GM12865 (cell line): ENCODE measurements around the gene C19orf81.

Experiments used
- DNase-seq: peaks from one replicate; pipeline ENCODE4 v3.0.0; 2010; ENCODE audit warnings: low read depth
- H3K4me3 ChIP-seq: 2 replicates; pipeline ENCODE4 v1.5.1; 2011; ENCODE audit warnings: mild to moderate bottlenecking, low read depth, low read length, control low read depth
- TF ChIP-seq, protein P1 (sequence below): IDR thresholded peaks from 2 replicates; pipeline ENCODE4 v1.5.1; 2011; ENCODE audit warnings: low read length, control low read depth, low read depth, inconsistent platforms; ENCODE audit not compliant: insufficient read depth; ENCODE audit errors: missing control alignments

C19orf81 gene

DNA sequence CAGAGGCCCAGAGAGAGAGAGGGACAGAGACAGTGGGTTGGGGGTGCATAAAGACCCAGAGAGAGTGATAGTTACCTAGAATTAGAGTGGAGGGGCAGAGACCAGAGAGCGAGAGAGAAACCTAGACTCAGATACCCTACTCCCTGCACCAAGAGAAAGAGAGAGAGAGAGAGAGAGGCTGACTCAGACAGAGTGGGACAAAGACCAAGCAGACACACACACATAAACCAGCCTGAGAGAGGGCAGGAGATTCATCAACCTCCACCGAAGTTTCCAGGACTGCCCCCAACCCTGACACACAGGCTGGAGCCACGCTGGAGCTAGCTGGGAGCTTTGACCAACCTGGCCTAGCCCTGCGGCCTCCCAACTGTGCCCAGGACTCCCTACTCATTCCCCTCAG, 22.4 kb upstream of the C19orf81 start:
- DNase-seq: no peak
- H3K4me3 ChIP-seq: no peak overlapping the region
- TF ChIP-seq, protein P1, sequence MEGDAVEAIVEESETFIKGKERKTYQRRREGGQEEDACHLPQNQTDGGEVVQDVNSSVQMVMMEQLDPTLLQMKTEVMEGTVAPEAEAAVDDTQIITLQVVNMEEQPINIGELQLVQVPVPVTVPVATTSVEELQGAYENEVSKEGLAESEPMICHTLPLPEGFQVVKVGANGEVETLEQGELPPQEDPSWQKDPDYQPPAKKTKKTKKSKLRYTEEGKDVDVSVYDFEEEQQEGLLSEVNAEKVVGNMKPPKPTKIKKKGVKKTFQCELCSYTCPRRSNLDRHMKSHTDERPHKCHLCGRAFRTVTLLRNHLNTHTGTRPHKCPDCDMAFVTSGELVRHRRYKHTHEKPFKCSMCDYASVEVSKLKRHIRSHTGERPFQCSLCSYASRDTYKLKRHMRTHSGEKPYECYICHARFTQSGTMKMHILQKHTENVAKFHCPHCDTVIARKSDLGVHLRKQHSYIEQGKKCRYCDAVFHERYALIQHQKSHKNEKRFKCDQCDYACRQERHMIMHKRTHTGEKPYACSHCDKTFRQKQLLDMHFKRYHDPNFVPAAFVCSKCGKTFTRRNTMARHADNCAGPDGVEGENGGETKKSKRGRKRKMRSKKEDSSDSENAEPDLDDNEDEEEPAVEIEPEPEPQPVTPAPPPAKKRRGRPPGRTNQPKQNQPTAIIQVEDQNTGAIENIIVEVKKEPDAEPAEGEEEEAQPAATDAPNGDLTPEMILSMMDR: no peak

DNA sequence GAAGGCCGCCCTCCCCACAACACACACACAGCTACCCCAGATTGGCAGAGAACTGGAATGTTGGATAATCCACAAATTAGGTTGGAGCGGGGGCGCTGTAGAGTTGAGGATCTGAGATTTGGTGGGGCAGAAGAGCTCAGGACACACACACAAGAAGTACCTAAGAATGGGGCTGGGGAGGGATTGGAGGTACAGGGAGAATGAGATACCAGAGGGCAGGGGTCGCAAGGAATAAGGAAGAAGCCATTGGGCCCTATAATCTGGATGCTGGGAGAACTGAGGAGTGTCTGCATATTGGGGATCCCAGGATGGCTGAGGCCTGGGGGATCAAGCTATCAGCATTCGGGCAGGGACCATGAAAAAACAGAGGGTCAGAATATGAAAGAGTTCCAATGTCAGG, 21.1 kb upstream of the C19orf81 start:
- DNase-seq: no peak
- TF ChIP-seq, protein P1: no peak

DNA sequence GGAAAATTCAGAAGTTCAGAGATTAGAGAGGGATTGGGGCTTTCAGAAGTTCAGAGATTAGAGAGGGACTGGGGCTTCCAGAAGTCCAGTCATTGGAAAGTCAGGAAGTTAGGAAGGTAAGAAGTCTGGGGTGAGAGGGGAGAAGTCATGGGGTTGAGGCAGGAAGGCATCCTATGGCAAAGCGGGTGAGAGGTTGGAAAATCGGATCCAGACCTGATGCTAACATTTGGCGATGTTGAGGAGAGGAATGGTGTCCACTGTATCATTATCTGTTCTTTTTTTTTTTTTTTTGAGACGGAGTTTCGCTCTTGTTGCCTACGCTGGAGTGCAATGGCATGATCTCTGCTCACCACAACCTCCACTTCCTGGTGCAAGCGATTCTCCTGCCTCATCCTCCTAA, 20.7 kb upstream of the C19orf81 start:
- no peak for DNase-seq
- H3K4me3 ChIP-seq: no peak overlapping the region
- TF ChIP-seq, protein P1: no peak

More for the DNA sequence above, 21.1 kb upstream of the C19orf81 start:
- H3K4me3 ChIP-seq: no peak overlapping the region

DNA sequence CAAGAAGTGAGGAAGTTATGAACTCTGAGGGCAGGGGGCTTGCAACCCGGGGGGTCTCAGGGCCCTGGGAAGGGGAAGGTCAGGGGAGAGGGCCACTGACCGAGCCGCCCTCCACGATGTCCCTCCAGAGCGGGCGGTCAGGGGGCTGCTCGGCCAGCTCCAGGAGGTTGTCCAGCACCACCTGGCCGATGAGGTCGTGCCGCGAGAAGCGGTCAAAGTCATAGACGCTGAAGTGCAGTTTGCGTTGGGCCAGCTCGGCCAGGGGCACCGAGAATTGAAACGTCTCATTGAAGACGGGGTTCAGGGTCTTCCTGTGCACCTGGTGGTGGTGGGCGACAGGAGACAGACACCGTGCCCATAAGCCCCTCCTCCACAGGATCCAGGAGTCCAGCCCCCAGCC, 20.1 kb upstream of the C19orf81 start:
- TF ChIP-seq, protein P1: no peak
- no peak overlapping the region for H3K4me3 ChIP-seq
- no peak for DNase-seq

DNA sequence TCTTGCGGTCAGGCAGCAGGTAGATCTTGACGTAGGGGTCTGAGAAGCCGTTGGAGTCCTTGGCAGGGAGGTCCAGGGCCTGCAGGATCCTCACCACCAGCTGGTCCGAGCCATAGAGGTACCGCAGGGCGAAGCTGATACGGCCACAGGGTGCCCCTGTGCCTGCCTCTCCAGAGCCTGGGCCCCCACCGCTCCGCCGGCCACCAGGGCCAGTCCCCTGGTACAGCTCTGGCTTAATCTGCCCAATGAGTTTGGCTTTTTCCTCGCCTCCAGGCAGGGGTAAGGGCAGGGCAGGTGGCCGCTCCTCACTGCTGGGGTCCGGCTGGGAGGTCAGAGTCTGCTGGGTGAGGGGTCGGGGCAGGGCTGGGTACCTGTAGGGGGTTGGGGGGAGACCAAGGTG, 19.4 kb upstream of the C19orf81 start:
- TF ChIP-seq, protein P1: no peak
- no peak for DNase-seq
- no peak overlapping the region for H3K4me3 ChIP-seq

DNA sequence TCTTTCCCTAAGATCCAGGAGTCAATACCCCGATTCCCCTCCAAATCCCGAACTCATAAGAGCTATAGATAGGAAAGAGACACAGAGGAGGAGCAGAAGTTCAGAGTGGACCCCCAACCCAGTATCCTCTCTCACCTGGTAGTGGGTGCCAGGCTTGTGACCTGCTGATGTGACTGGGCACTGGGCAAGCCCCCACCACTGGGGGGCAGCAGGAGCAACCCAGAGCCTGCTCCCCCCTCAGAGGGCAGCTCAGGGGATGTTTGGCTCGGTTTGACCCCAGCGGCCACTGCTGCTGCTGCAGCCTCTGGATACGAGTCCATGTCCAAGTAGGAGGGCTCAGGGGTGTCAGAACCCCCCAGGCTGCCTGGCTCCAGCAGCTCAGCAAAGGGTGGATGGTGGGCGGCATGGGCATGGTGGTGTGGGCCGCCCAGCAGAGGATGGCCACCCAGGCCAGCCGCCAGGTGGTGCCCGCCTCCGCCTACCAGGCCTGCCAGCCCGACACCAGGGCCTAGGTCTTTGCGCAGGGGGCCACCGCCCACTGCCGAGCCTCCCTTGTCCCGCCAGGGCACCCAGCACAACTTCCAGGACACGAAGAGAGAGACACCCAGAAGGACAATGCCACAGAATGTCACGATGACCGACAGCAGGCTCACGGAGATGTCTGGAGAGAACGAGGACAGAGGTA, 17.0 kb upstream of the C19orf81 start:
- TF ChIP-seq, protein P1: no peak
- no peak for DNase-seq
- H3K4me3 ChIP-seq: no peak overlapping the region

DNA sequence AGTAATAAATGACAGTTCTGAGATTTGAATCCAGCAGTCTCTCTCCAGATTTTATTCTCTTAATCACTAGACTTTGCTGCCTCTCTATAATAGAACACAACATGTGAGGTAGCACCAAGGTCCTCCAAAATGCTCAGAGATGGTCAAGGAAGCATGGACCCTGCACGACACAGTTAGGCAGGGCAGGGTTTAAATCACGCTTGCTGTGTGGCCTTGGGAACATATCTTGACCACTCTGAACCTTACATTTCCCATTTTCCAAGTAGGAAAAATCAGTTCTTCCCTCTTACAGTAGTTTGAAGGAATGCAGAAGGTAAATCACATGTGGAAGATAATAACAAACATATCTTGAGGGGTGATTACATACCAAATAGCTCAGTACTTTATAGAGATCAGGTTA, 15.9 kb upstream of the C19orf81 start:
- no peak for DNase-seq
- H3K4me3 ChIP-seq: no peak overlapping the region
- TF ChIP-seq, protein P1: no peak
